ENCODE data around the gene PRR14L.
A peak's percentile ranks its signal among the peaks of the same experiment; 100 is the strongest.
"Not testable (repeated sequence)": the region's sequence is repeated elsewhere in the genome, so short reads cannot be mapped to it uniquely, and the experiment has no call there.

PRR14L gene

GRCh38 chr22:31719850-31720471, 30.0 kb downstream of the PRR14L start:
- no peak overlapping the region for H3K4me3 ChIP-seq (replicated peaks in 1 of 2; ENCODE audit: low read depth in 2 of 2, low read length in 2 of 2)
- TF ChIP-seq, protein P1, sequence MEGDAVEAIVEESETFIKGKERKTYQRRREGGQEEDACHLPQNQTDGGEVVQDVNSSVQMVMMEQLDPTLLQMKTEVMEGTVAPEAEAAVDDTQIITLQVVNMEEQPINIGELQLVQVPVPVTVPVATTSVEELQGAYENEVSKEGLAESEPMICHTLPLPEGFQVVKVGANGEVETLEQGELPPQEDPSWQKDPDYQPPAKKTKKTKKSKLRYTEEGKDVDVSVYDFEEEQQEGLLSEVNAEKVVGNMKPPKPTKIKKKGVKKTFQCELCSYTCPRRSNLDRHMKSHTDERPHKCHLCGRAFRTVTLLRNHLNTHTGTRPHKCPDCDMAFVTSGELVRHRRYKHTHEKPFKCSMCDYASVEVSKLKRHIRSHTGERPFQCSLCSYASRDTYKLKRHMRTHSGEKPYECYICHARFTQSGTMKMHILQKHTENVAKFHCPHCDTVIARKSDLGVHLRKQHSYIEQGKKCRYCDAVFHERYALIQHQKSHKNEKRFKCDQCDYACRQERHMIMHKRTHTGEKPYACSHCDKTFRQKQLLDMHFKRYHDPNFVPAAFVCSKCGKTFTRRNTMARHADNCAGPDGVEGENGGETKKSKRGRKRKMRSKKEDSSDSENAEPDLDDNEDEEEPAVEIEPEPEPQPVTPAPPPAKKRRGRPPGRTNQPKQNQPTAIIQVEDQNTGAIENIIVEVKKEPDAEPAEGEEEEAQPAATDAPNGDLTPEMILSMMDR (IDR thresholded peaks at IDR 0.05; ENCODE audit: low read depth, low read length), result no peak
- no peak for DNase-seq (ENCODE audit: low read depth in 2 of 2)

- peak in 1 of 2 donors; percentile 52 for DNase-seq (ENCODE audit: low read depth in 2 of 2)
- no peak overlapping the region for H3K4me3 ChIP-seq (replicated peaks in 1 of 2; ENCODE audit: low read depth in 2 of 2, low read length in 2 of 2)
- TF ChIP-seq, protein P1 (IDR thresholded peaks at IDR 0.05; ENCODE audit: low read depth, low read length), result no peak
Observed at GRCh38 chr22:31715147-31715778, 34.7 kb downstream of the PRR14L start.

GRCh38 chr22:31711226-31711625, 38.7 kb downstream of the PRR14L start:
- H3K4me3 ChIP-seq (replicated peaks in 1 of 2; ENCODE audit: low read depth in 2 of 2, low read length in 2 of 2), result not testable (repeated sequence)
- DNase-seq (ENCODE audit: low read depth in 2 of 2), result peak; percentile 14 to 39

DNA sequence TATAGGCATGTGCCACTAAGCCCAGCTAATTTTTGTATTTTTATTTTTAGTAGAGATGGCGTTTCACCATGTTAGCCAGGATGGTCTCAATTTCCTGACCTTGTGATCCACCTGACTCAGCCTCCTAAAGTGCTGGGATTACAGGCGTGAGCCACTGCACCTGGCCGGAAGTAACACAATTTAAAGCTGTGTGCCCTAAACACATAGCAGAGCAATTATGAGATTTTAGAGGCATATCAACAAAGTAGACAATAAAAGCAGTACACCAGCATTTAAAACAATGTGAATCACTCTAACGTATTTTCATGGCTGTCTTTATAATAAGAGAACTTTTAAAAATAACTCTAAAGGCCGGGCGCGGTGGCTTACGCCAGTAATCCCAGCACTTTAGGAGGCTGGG, 42.4 kb downstream of the PRR14L start:
- H3K4me3 ChIP-seq (replicated peaks in 1 of 2; ENCODE audit: low read depth in 2 of 2, low read length in 2 of 2), result no peak overlapping the region
- DNase-seq (ENCODE audit: low read depth in 2 of 2), result no peak
- TF ChIP-seq, protein P1 (IDR thresholded peaks at IDR 0.05; ENCODE audit: low read depth, low read length), result no peak

GRCh38 chr22:31695423-31695822, 54.5 kb downstream of the PRR14L start:
- H3K4me3 ChIP-seq (replicated peaks in 1 of 2; ENCODE audit: low read depth in 2 of 2, low read length in 2 of 2), result no peak overlapping the region
- TF ChIP-seq, protein P1 (IDR thresholded peaks at IDR 0.05; ENCODE audit: low read depth, low read length), result no peak
- DNase-seq (ENCODE audit: low read depth in 2 of 2), result peak in 1 of 2 donors; percentile 17

DNA sequence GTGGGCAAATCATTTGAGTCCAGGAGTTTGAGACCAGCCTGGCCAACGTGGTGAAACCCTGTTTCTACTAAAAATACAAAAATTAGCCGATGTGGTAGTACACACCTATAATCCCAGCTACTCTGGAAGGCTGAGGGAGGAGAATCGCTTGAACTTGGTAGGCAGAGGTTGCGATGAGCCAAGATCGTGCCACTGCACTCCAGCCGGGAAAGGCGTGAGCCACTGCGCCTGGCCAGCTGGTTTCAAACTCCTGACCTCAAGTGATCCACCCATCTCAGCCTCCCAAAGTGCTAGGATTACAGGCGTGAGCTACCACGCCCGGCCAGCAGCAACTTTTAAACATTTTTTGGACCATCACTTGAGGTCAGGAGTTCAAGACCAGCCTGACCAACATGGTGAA, 55.9 kb downstream of the PRR14L start:
- DNase-seq (ENCODE audit: low read depth in 2 of 2); H3K4me3 ChIP-seq (replicated peaks in 1 of 2; ENCODE audit: low read depth in 2 of 2, low read length in 2 of 2): not testable (repeated sequence)

GRCh38 chr22:31692186-31692886, 57.6 kb downstream of the PRR14L start:
- DNase-seq (ENCODE audit: low read depth in 2 of 2), result peak; percentile 27 to 64
- TF ChIP-seq, protein P1 (IDR thresholded peaks at IDR 0.05; ENCODE audit: low read depth, low read length), result no peak
- no peak overlapping the region for H3K4me3 ChIP-seq (replicated peaks in 1 of 2; ENCODE audit: low read depth in 2 of 2, low read length in 2 of 2)

Data from cardiac fibroblast (primary cell).